Activated CD4-positive, alpha-beta T cell treated with anti-CD3 and anti-CD28 coated beads, Interleukin-2, amount 50 U/mL, for 16 hours (primary cell): ENCODE data around the gene DLEU7.

Experiments
- DNase-seq: peaks from one replicate; pipeline ENCODE4 v3.0.0-alpha.2; 2020

Gene DLEU7

DNA sequence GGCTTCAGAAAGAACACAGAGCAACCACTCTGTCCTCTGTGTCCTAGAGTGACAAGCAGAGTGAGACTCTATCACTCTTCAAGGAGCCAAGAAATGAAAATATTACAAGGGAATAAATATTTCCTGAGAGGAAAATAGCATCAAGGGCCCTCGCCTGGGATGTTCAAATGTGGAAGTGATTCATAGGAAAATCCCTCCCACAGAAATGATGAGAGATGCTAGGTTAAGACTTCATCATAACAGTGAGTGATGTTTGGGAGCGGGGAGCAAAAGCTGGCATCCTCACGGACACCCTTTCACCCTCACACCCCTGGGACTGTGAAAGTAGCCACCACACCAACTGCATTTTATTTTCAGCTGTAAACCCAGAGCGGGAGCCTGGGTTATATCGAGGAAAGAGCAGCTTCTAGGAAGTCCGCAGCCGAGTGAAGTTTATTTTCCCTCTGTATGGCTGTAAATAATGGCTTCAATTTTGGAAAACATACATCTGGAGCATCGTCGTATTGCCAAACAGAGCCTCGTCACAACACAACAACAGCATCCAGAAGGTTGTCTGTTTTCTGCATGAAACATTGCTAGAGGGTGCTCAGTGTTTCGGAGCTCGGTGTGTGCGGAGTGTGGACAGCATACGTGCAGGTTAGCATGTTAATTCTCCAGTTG is 54.8 kb downstream of the DLEU7 start:
- no peak for DNase-seq

DNA sequence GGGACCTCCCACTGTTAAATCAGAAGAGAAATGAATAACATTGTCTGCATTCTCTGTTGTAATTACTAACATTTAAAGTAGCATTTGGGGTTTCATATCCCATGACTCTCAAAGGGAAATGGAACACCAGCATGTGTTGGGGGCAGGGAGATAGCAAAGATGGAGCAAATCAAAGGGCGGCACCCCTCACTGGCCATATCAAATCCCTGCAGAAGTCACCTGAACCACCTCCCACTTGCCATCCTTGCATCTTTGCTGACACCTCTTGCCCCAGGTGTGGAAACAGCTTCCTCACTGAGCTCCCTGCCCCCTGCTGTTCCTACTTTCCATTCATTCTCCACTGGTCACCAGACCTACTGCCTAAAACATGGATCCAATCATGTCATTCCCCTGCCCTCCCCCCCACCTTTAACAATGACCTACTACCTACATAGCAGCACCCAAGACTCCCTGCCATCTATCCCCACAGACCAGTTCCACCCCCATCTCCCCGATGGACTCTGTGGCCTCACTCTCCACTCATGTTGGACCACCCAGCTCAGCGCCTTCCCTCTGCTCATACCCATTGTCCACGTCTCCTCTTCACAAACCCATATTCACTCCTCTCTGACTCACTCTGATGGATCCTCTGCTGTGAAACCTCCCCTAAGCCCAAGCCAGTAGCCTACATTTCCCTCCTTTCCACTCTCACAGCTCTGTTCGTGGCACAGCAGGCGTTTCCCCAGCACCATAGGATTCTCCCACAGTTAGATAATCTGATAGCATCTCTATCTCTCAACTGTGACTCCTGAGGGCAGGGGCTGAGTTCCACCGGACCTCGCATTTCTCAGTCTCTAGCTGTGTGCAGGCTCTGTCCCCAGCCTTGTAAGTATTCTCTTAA is 55.9 kb downstream of the DLEU7 start:
- DNase-seq: no peak

DNA sequence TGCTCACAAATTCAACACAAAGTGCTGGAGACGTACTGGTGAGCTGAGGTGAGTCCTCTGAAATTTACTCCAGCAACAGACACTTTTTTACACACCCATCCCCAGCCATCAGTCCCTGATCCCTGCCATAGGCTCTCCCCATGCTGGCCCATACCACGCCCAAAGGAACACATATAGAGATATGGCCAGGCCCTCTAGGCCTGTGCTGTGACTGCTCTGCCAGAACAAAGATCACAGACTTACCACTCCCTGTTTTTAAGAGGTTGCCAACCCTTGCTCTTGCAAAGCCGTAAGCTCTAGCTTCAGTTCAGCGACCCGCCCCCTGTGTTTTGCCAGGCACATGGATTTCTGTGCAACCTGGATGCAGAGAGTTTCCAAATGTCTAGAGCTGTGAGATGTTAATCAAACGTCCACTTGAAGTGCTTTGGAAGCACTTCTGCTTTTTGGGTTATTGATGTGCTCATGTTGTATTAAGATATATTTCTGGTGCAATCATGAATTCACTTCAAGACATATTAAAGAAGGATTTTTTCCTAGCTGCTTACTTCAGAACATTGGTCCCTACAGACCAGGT is 59.7 kb downstream of the DLEU7 start:
- no peak for DNase-seq

DNA sequence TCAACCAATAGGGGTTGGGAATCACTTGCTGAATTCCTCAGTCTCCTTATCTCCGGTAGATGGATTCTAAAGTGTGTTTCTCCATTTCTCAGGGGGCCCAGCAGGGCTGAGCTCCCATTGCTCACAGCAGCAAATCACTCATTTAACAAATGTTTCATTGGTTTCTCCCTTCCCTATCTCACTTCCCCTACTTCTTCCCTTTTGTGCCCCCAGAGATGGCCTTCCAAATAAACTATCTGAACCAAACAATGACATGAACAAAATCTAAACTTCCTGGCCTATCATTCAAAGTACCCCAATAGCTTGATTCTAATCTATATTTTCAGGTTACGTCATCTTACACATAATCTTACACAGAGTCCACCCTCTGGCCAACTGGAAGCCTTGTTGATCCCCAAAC is 60.4 kb downstream of the DLEU7 start:
- no peak for DNase-seq

DNA sequence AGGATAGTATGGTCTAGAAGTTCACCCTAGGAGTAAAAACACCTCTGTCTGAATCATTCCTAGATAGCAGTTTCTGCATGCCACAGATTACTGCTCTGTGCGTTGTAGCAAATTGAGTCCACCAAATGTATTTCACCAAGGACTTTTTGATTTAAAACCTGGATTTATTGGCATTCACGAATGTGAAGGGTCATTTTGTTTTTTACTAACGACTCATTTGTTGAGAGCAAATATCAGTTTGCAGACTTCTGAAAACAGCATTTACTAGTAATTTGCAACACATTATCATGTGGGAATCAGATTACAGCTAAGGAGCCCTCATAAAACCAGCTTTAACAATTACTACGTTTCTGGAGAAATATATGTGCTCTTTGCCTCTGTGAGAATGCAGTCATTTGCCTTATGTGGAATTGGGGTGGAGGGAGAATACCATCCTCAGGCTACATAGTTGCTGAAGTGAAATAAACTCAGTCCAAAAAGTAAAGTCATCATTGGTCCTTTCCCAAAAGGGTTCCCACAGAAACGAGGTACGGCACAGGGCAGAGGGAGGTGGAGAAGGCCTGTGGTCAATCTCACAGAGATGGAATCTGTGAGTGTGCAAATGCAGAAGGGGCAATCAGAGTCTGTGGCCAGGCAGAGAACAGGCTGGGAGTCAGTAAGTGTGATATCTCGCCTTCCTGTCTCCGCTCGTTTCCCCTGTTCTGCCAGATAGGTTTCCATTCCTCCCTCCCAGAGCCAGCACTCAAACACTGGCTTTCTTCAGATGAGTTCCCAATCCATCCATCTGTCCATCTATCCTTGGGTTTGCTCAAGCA is 63.1 kb downstream of the DLEU7 start:
- no peak for DNase-seq

DNA sequence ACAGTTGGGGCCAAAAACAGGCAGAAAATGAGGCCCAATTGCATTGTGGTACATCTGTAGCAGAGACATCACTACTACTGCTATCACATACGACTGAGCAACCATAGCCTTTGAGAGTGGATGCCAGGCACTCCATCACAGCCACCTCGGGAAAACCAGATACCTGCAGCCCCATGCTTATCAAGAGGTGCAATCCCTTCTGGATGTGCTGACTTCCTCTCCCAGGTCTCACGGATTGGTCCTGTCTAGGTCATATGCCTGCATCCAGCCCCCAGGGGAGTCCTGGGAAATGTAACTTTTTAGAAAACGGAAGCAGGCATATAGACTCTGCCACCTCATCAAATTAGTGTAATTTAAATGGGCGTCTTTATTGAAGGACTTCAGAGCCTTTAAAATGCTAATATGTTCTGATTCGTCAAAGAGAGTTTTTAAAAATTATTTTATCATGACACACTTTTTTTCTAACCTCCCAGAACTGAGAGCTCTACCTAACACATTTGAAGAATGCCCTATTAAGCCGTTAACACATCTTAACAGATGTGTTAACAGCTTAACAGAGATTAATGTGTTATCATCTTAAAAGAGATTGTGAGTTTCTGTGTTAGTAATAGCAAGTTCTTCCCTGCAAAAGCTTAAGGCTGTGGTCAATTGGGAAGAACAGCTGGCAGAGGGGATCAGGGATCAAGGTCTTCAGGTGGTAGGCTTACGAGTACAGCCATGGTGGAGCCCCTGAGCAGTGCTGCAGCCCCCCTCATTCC is 63.9 kb downstream of the DLEU7 start:
- DNase-seq: no peak
